Brain microvascular endothelial cell (primary cell): Measurements from ENCODE around the gene PLCG2.

Source experiments
- DNase-seq: peaks from one replicate; pipeline ENCODE4 v3.0.0-alpha.2; 2020
- H3K27ac ChIP-seq: fragments of 250-450 bp; sonication (Bioruptor Pico); 2 replicates; pipeline ENCODE4 v1.5.1; 2020; ENCODE audit warnings: mild to moderate bottlenecking, moderate library complexity
- H3K27me3 ChIP-seq: fragments of 250-450 bp; sonication (Bioruptor Pico); replicated peaks from 2 replicates; pipeline ENCODE4 v1.5.1; 2020; ENCODE audit warnings: mild to moderate bottlenecking
- H3K36me3 ChIP-seq: fragments of 250-450 bp; sonication (Bioruptor Pico); replicated peaks from 2 replicates; pipeline ENCODE4 v1.5.1; 2020; ENCODE audit warnings: mild to moderate bottlenecking
- H3K4me3 ChIP-seq: 2 replicates; pipeline ENCODE4 v1.5.1; 2011; ENCODE audit warnings: low read depth, mild to moderate bottlenecking, control low read depth, low read length, moderate library complexity
- CTCF ChIP-seq: IDR thresholded peaks from 2 replicates; pipeline ENCODE4 v1.5.1; 2011; ENCODE audit warnings: low read depth, mild to moderate bottlenecking, moderate library complexity, low read length, control low read depth, inconsistent platforms; ENCODE audit errors: missing control alignments
- in situ Hi-C: cut with HindIII; loops from 2 replicates; pipeline ENCODE4 v1.10.0; 2017; ENCODE audit warnings: low sequenced_read_pairs, low pct_ligation_motif_present

PLCG2 gene

GRCh38 chr16:81956213-81956948, 177.3 kb downstream of the PLCG2 start:
- in situ Hi-C loops: loop anchor here (25.0 kb wide), 1 partner anchor 281 kb away; no protein-coding TSS in a partner anchor
- Histone ChIP-seq H3K27me3 (no peaks in the 10 kb centered on the region), H3K36me3 (no peaks in the 10 kb centered on the region), H3K4me3 (no peak overlapping the region), H3K27ac (no peak overlapping the region)
- DNase-seq: no peak
- no peak for TF ChIP-seq CTCF

GRCh38 chr16:81964808-81965207, 185.7 kb downstream of the PLCG2 start:
- Histone ChIP-seq H3K36me3 (no peaks in the 10 kb centered on the region), H3K27ac (no peak overlapping the region), H3K27me3 (peaks cover 2% of the 10 kb centered on the region), H3K4me3 (no peak overlapping the region)
- in situ Hi-C loops: loop anchor here (25.0 kb wide), 1 partner anchor 272 kb away; no protein-coding TSS in a partner anchor
- no peak for TF ChIP-seq CTCF
- no peak for DNase-seq

GRCh38 chr16:81967358-81967757, 188.3 kb downstream of the PLCG2 start:
- in situ Hi-C loops: loop anchor here (25.0 kb wide), 1 partner anchor 270 kb away; no protein-coding TSS in a partner anchor
- no peak for TF ChIP-seq CTCF
- H3K4me3 ChIP-seq: no peak overlapping the region
- no peaks in the 10 kb centered on the region for H3K36me3 ChIP-seq
- no peak for DNase-seq
- H3K27me3 ChIP-seq: peaks cover 2% of the 10 kb centered on the region
- H3K27ac ChIP-seq: no peak overlapping the region

- no peak overlapping the region for H3K4me3 ChIP-seq
- DNase-seq: no peak
- H3K27me3 ChIP-seq: peaks cover 2% of the 10 kb centered on the region
- no peak for TF ChIP-seq CTCF
- in situ Hi-C loops: loop anchor here (25.0 kb wide), 1 partner anchor 265 kb away; no protein-coding TSS in a partner anchor
- H3K27ac ChIP-seq: no peak overlapping the region
- no peaks in the 10 kb centered on the region for H3K36me3 ChIP-seq
These were observed 192.8 kb downstream of the PLCG2 start for GRCh38 chr16:81971853-81972252.

GRCh38 chr16:81973737-81974136, 194.6 kb downstream of the PLCG2 start:
- no peak for DNase-seq
- H3K4me3 ChIP-seq: no peak overlapping the region
- H3K27me3 ChIP-seq: no peaks in the 10 kb centered on the region
- in situ Hi-C loops: loop anchor here (25.0 kb wide), 1 partner anchor 264 kb away; no protein-coding TSS in a partner anchor
- TF ChIP-seq CTCF: no peak
- H3K36me3 ChIP-seq: no peaks in the 10 kb centered on the region
- no peak overlapping the region for H3K27ac ChIP-seq
